ENCODE data around the gene GPHN.
A peak's percentile ranks its signal among the peaks of the same experiment; 100 is the strongest.

GPHN gene

GRCh38 chr14:66507722-66508546 lies at the start of gene GPHN:
GPHN (plus strand) TSS chr14:66508147.
- peak; percentile 84 for DNase-seq (ENCODE audit: low read depth)

- DNase-seq (ENCODE audit: low read depth): no peak
Observed at GRCh38 chr14:66459603-66460002, 48.3 kb upstream of the GPHN start.

GRCh38 chr14:66464261-66464660 lies 43.7 kb upstream of the GPHN start:
- DNase-seq (ENCODE audit: low read depth): no peak

- no peak for DNase-seq (ENCODE audit: low read depth)
Observed at GRCh38 chr14:66468778-66469367, 39.1 kb upstream of the GPHN start.

- DNase-seq (ENCODE audit: low read depth): no peak
Observed at GRCh38 chr14:66471584-66471983, 36.4 kb upstream of the GPHN start.

- DNase-seq (ENCODE audit: low read depth): no peak
Observed at GRCh38 chr14:66472251-66472650, 35.7 kb upstream of the GPHN start.

GRCh38 chr14:66473223-66473622 lies 34.7 kb upstream of the GPHN start:
- no peak for DNase-seq (ENCODE audit: low read depth)

GRCh38 chr14:66476964-66477363 lies 31.0 kb upstream of the GPHN start:
- DNase-seq (ENCODE audit: low read depth): no peak

GRCh38 chr14:66477567-66477966 lies 30.4 kb upstream of the GPHN start:
- DNase-seq (ENCODE audit: low read depth): no peak

GRCh38 chr14:66482873-66483272 lies 25.1 kb upstream of the GPHN start:
- no peak for DNase-seq (ENCODE audit: low read depth)

- DNase-seq (ENCODE audit: low read depth): no peak
Observed at GRCh38 chr14:66483322-66483721, 24.6 kb upstream of the GPHN start.

- no peak for DNase-seq (ENCODE audit: low read depth)
Observed at GRCh38 chr14:66485029-66485428, 22.9 kb upstream of the GPHN start.

GRCh38 chr14:66485910-66486421 lies 22.0 kb upstream of the GPHN start, which contains the start of gene CCDC196:
CCDC196 (plus strand) TSS chr14:66486371; CDS start chr14:66486503, 132 bp downstream.
- no peak for DNase-seq (ENCODE audit: low read depth)

- no peak for DNase-seq (ENCODE audit: low read depth)
Observed at GRCh38 chr14:66487164-66487563, 20.8 kb upstream of the GPHN start.

GRCh38 chr14:66490143-66491111 lies 17.5 kb upstream of the GPHN start:
- no peak for DNase-seq (ENCODE audit: low read depth)

- DNase-seq (ENCODE audit: low read depth): no peak
Observed at GRCh38 chr14:66493750-66494149, 14.2 kb upstream of the GPHN start.

- no peak for DNase-seq (ENCODE audit: low read depth)
Observed at GRCh38 chr14:66495218-66496098, 12.5 kb upstream of the GPHN start.

GRCh38 chr14:66496188-66496807 lies 11.6 kb upstream of the GPHN start:
- DNase-seq (ENCODE audit: low read depth): no peak

- no peak for DNase-seq (ENCODE audit: low read depth)
Observed at GRCh38 chr14:66496911-66497310, 11.0 kb upstream of the GPHN start.

GRCh38 chr14:66498311-66498710 lies 9.6 kb upstream of the GPHN start:
- no peak for DNase-seq (ENCODE audit: low read depth)

- DNase-seq (ENCODE audit: low read depth): no peak
Observed at GRCh38 chr14:66501592-66501991, 6.4 kb upstream of the GPHN start.
